Cardiac fibroblast (primary cell): Measurements from ENCODE around the gene ZNF418.

Experiments
- DNase-seq, 2 donors: peaks; one replicate each; pipeline versions ENCODE4 v3.0.0 to v3.0.0-alpha.2; 2010; ENCODE audit warnings: low read depth in 2 of 2
- H3K4me3 ChIP-seq, 2 donors: replicated peaks in 1 of 2; 1 replicate in 1 of 2; 2 replicates in 1 of 2; pipeline ENCODE4 v1.5.1; 2011; ENCODE audit warnings: low read depth in 2 of 2, low read length in 2 of 2, mild to moderate bottlenecking in 2 of 2, moderate library complexity in 1 of 2
- CTCF ChIP-seq: IDR thresholded peaks from one replicate; pipeline ENCODE4 v1.5.1; 2011; ENCODE audit warnings: low read depth, mild to moderate bottlenecking, low read length, inconsistent platforms

Gene ZNF418

GRCh38 chr19:57934820-57935665 lies at the start of gene ZNF418:
Gene ZNF418 (minus strand): TSS chr19:57935402. CDS start chr19:57933822, 1,580 bp downstream.
- peak within 1 kb of the TSS; percentile 83 to 89 for H3K4me3 ChIP-seq
- TF ChIP-seq CTCF: no peak
- peak; percentile 87 to 88 for DNase-seq

- H3K4me3 ChIP-seq: no peak overlapping the region
- TF ChIP-seq CTCF: no peak
- DNase-seq: peak in 1 of 2 donors; percentile 28
Observed at GRCh38 chr19:57978586-57979289, 43.5 kb upstream of the ZNF418 start.

GRCh38 chr19:57974434-57974833 lies 39.2 kb upstream of the ZNF418 start, which contains the start of gene C19orf18:
Gene C19orf18 (minus strand): TSS chr19:57974534. CDS start chr19:57974432, 102 bp downstream.
- TF ChIP-seq CTCF: no peak
- DNase-seq: no peak
- no peak within 1 kb of the TSS for H3K4me3 ChIP-seq

- no peak for DNase-seq
- TF ChIP-seq CTCF: no peak
- H3K4me3 ChIP-seq: no peak overlapping the region
Observed at GRCh38 chr19:57964761-57965160, 29.6 kb upstream of the ZNF418 start.

- no peak overlapping the region for H3K4me3 ChIP-seq
- no peak for DNase-seq
- no peak for TF ChIP-seq CTCF
Observed at GRCh38 chr19:57961785-57962184, 26.6 kb upstream of the ZNF418 start.

GRCh38 chr19:57954996-57955395 lies 19.8 kb upstream of the ZNF418 start:
- TF ChIP-seq CTCF: no peak
- no peak overlapping the region for H3K4me3 ChIP-seq
- no peak for DNase-seq
